ENCODE data around the gene LTO1. TPM values are rescaled to one million over a fixed set of nuclear protein-coding genes. Genes with fewer than 3 reads are reported as not detected.
"Not testable (repeated sequence)": the region's sequence is repeated elsewhere in the genome, so short reads cannot be mapped to it uniquely, and the experiment has no call there.

Gene LTO1
- total and polyA plus RNA-seq, 2 donors: 15.9 to 16.9 TPM

DNA sequence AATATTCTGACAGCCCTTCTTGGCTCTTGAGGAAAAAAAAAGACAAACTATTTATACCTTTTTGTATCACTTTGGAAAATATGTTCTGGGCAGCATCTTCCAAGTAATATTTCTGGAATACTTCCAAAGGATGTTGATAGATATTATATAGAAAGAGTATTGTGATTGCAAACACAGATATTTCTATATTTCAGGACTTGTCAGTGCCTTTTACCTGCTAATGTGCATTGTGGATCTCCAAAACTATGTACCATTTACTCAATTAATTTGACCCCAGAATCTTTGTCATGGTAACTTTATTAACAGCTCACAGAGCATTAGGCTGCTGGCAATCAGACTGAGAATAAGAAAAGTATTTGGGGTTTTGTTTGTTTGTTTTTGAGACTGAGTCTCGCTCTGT lies 50.9 kb downstream of the LTO1 start:
- 83% methylated on average over 1 of the region's 1 CpG for WGBS
- DNase-seq (ENCODE audit: extremely low spot score): no peak
- Histone ChIP-seq H3K27ac (ENCODE audit: low read depth) (no peak overlapping the region), H3K4me3 (ENCODE audit: low read depth, low read length) (no peak overlapping the region), H3K36me3 (ENCODE audit: insufficient read depth) (no peaks in the 10 kb centered on the region), H3K4me1 (ENCODE audit: insufficient read depth) (no peaks in the 10 kb centered on the region)

GRCh38 chr11:69622097-69622681 lies 53.0 kb downstream of the LTO1 start:
- not testable (repeated sequence) for H3K4me3 ChIP-seq (ENCODE audit: low read depth, low read length); H3K36me3 ChIP-seq (ENCODE audit: insufficient read depth); DNase-seq (ENCODE audit: extremely low spot score); H3K27ac ChIP-seq (ENCODE audit: low read depth); H3K4me1 ChIP-seq (ENCODE audit: insufficient read depth)
- WGBS: 84% methylated on average over 8 of the region's 8 CpGs

DNA sequence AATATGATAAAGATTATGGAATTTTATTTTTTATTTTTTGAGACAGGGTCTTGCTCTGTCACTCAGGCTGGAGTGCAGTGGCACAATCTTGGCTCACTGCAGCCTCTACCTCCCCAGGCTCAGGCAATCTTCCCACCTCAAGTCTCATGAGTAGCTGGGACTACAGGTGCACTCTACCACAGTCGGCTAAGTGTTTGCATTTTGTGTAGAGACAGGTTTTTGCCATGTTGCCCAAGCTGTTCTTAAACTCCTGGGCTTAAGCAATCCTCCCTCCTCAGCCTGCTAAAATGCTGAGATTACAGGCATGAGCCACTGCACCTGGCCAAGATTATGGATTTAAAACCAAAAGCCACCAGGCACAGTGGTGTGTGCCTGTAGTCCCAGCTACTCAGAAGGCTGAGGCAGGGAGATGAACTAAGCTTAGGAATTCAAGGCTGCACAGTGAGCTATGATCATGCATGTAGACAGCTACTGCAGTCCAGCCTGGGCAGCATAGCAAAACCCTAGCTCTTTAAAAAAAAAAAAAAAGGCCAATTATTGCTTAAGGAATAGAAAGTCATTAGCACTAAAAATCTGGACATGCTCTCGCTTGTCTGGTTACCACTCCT lies 54.4 kb downstream of the LTO1 start:
- no peak for DNase-seq (ENCODE audit: extremely low spot score)
- H3K4me3 ChIP-seq (ENCODE audit: low read depth, low read length): no peak overlapping the region
- H3K36me3 ChIP-seq (ENCODE audit: insufficient read depth): no peaks in the 10 kb centered on the region
- no peak overlapping the region for H3K27ac ChIP-seq (ENCODE audit: low read depth)
- H3K4me1 ChIP-seq (ENCODE audit: insufficient read depth): no peaks in the 10 kb centered on the region
- 73% methylated on average over 2 of the region's 2 CpGs for WGBS

- WGBS: 74% methylated on average over 8 of the region's 8 CpGs
- DNase-seq (ENCODE audit: extremely low spot score): no peak
Observed at GRCh38 chr11:69618237-69618636, 56.9 kb downstream of the LTO1 start.

GRCh38 chr11:69617682-69618081 lies 57.5 kb downstream of the LTO1 start:
- H3K4me1 ChIP-seq (ENCODE audit: insufficient read depth): no peaks in the 10 kb centered on the region
- no peak overlapping the region for H3K4me3 ChIP-seq (ENCODE audit: low read depth, low read length)
- 90% methylated on average over 10 of the region's 10 CpGs for WGBS
- H3K27ac ChIP-seq (ENCODE audit: low read depth): no peak overlapping the region
- H3K36me3 ChIP-seq (ENCODE audit: insufficient read depth): no peaks in the 10 kb centered on the region
- no peak for DNase-seq (ENCODE audit: extremely low spot score)

More at GRCh38 chr11:69618237-69618636, 56.9 kb downstream of the LTO1 start:
- Histone ChIP-seq H3K27ac (ENCODE audit: low read depth) (no peak overlapping the region), H3K4me1 (ENCODE audit: insufficient read depth) (no peaks in the 10 kb centered on the region), H3K36me3 (ENCODE audit: insufficient read depth) (no peaks in the 10 kb centered on the region), H3K4me3 (ENCODE audit: low read depth, low read length) (no peak overlapping the region)

- Histone ChIP-seq H3K36me3 (ENCODE audit: insufficient read depth) (no peaks in the 10 kb centered on the region), H3K27ac (ENCODE audit: low read depth) (no peak overlapping the region), H3K4me3 (ENCODE audit: low read depth, low read length) (no peak overlapping the region), H3K4me1 (ENCODE audit: insufficient read depth) (no peaks in the 10 kb centered on the region)
- WGBS: 92% methylated on average over 4 of the region's 4 CpGs
- no peak for DNase-seq (ENCODE audit: extremely low spot score)
Observed at GRCh38 chr11:69617220-69617619, 57.9 kb downstream of the LTO1 start.

Other genes with a start within 250 kb of the LTO1 start
- gene LINC01488, start 193.7 kb downstream of the LTO1 start, total RNA-seq: not detected
- 0.05 TPM for gene LINC01488, start 193.7 kb downstream of the LTO1 start, polyA plus RNA-seq
- gene CCND1, start 34.2 kb downstream of the LTO1 start, total RNA-seq: 78.8 TPM
- 17.5 TPM for gene CCND1, start 34.2 kb downstream of the LTO1 start, polyA plus RNA-seq
- gene FGF19, start 28.7 kb upstream of the LTO1 start, total RNA-seq: not detected
- not detected for gene FGF19, start 28.7 kb upstream of the LTO1 start, polyA plus RNA-seq
- not detected for gene FGF4, start 100.0 kb upstream of the LTO1 start, total RNA-seq
- not detected for gene FGF4, start 100.0 kb upstream of the LTO1 start, polyA plus RNA-seq
- not detected for gene FGF3, start 144.1 kb upstream of the LTO1 start, total RNA-seq
- gene FGF3, start 144.1 kb upstream of the LTO1 start, polyA plus RNA-seq: not detected

All from urinary bladder (tissue), 4 donors.